K562 (cell line): ENCODE measurements around the gene SLC16A1. TPM values are rescaled to one million over a fixed set of nuclear protein-coding genes. Genes with fewer than 3 reads are reported as not detected.

ENCODE experiments used
- POLR2AphosphoS2 ChIP-seq: IDR thresholded peaks from 2 replicates; pipeline ENCODE4 v1.6.1; 2012; ENCODE audit warnings: low read length, improper control_type of control experiment
- RB1 ChIP-seq: fragments of 450-650 bp; IDR thresholded peaks from 2 replicates; pipeline ENCODE4 v1.6.1; 2017; ENCODE audit warnings: low read depth, mild to moderate bottlenecking
- polyA plus RNA-seq, 8 experiments: library from polyadenylated mRNA; depleted of rRNA in 4 of 8; stranded (reverse) in 5 of 8; unstranded in 3 of 8; fragments of >200 nt; fragmentation: Nextera tagmentation in 2 of 8; fragmentation: Illumina TruSeq in 1 of 8; extraction: Ambion mirVana in 2 of 8; extraction: Trizol in 1 of 8; gene quantifications; 2 replicates each; pipeline versions ENCODE4 v1.2.1 to v1.2.3, GENCODE V29; 2011 to 2014; ENCODE audit warnings: inconsistent platforms in 1 of 8, missing spikeins in 1 of 8
- total RNA-seq, 7 experiments: library from RNA; depleted of rRNA in 6 of 7; stranded (reverse); fragments of >200 nt in 6 of 7; fragmentation: Illumina TruSeq in 2 of 7; extraction: Trizol in 2 of 7; gene quantifications; 2 replicates each; pipeline versions ENCODE4 v1.2.1 to v1.2.3, GENCODE V29; 2011 to 2021; ENCODE audit warnings: low replicate concordance in 1 of 7
- TF ChIP-seq, protein P1 (sequence below): fragments of 450-650 bp; IDR thresholded peaks from 2 replicates; pipeline ENCODE4 v1.6.1; 2016; ENCODE audit warnings: low read depth

Gene SLC16A1
- total and polyA plus RNA-seq, 9 of the 15 experiments (the other 6 are each of a cell fraction or from before 2014, with no cell fraction given), result 73.1 to 244 (median 117) TPM

GRCh38 chr1:112995890-112996289 is 39.9 kb upstream of the SLC16A1 start (continued):
- TF ChIP-seq, protein P1, sequence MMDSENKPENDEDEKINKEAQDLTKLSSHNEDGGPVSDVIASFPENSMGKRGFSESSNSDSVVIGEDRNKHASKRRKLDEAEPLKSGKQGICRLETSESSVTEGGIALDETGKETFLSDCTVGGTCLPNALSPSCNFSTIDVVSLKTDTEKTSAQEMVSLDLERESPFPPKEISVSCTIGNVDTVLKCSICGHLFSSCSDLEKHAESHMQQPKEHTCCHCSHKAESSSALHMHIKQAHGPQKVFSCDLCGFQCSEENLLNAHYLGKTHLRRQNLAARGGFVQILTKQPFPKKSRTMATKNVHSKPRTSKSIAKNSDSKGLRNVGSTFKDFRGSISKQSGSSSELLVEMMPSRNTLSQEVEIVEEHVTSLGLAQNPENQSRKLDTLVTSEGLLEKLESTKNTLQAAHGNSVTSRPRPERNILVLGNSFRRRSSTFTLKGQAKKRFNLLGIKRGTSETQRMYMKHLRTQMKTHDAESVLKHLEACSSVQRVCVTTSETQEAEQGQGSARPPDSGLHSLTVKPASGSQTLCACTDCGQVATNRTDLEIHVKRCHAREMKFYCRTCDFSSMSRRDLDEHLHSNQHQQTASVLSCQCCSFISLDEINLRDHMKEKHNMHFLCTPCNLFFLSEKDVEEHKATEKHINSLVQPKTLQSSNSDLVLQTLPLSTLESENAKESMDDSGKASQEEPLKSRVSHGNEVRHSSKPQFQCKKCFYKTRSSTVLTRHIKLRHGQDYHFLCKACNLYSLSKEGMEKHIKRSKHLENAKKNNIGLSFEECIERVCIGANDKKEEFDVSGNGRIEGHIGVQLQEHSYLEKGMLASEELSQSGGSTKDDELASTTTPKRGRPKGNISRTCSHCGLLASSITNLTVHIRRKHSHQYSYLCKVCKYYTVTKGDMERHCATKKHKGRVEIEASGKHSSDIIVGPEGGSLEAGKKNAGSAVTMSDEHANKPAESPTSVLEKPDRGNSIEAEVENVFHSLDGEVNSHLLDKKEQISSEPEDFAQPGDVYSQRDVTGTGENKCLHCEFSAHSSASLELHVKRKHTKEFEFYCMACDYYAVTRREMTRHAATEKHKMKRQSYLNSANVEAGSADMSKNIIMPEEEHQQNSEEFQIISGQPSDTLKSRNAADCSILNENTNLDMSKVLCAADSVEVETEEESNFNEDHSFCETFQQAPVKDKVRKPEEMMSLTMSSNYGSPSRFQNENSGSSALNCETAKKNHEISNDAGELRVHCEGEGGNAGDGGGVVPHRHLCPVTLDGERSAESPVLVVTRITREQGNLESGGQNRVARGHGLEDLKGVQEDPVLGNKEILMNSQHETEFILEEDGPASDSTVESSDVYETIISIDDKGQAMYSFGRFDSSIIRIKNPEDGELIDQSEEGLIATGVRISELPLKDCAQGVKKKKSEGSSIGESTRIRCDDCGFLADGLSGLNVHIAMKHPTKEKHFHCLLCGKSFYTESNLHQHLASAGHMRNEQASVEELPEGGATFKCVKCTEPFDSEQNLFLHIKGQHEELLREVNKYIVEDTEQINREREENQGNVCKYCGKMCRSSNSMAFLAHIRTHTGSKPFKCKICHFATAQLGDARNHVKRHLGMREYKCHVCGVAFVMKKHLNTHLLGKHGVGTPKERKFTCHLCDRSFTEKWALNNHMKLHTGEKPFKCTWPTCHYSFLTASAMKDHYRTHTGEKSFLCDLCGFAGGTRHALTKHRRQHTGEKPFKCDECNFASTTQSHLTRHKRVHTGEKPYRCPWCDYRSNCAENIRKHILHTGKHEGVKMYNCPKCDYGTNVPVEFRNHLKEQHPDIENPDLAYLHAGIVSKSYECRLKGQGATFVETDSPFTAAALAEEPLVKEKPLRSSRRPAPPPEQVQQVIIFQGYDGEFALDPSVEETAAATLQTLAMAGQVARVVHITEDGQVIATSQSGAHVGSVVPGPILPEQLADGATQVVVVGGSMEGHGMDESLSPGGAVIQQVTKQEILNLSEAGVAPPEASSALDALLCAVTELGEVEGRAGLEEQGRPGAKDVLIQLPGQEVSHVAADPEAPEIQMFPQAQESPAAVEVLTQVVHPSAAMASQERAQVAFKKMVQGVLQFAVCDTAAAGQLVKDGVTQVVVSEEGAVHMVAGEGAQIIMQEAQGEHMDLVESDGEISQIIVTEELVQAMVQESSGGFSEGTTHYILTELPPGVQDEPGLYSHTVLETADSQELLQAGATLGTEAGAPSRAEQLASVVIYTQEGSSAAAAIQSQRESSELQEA, result no peak
- TF ChIP-seq POLR2AphosphoS2 (no peak), RB1 (no peak)
